HCT116 (cell line): ENCODE measurements around the gene ASCL3. TPM values are rescaled to one million over a fixed set of nuclear protein-coding genes. Genes with fewer than 3 reads are reported as not detected.

ENCODE experiments used
- ATAC-seq: fragments of 200-7000 bp; cut with Tn5 transposase; 2 replicates; pipeline ENCODE4 v1.9.1; 2020; ENCODE audit warnings: mild to moderate bottlenecking, moderate library complexity
- BruUV-seq: library from RNA; stranded (reverse); fragments of 400-500 nt; replicated peaks from 2 replicates; lab custom pipeline; 2021; lab: Mats Ljungman, UMichigan
- CTCF ChIA-PET: fragments of 300-600 bp; sonication (Branson Sonifier 250); formaldehyde crosslinking; loops from one replicate; lab custom pipeline; 2021; ENCODE audit warnings: antibody characterized with exemption; lab: Charles Lee
- POLR2A ChIA-PET: fragments of 300-600, 350-600 bp; sonication (Branson Sonifier 250); formaldehyde crosslinking; loops from one replicate; lab custom pipeline; 2021; ENCODE audit warnings: antibody characterized with exemption; lab: Charles Lee
- RAD21 ChIA-PET, 2 experiments: fragments of 300-600 bp; sonication (Branson Sonifier 250); formaldehyde crosslinking; loops; one replicate each; lab custom pipeline; 2023; ENCODE audit warnings: low total read pairs in 2 of 2; ENCODE audit not compliant: uncharacterized antibody in 2 of 2, unreplicated experiment in 2 of 2, low non-redundant PET in 1 of 2; lab: Charles Lee
- DNase-seq: peaks from one replicate; pipeline ENCODE4 v3.0.0-alpha.2; 2010; ENCODE audit warnings: low read depth, low spot score
- H2AFZ ChIP-seq: fragments of 200-600 bp; shearing (Covaris generic), sonication (generic); 2 replicates; pipeline ENCODE4 v1.6.1; 2017; ENCODE audit warnings: low read depth, mixed run types, mixed read lengths, antibody characterized with exemption, low read length; ENCODE audit not compliant: poor library complexity, severe bottlenecking
- H3K27ac ChIP-seq: 2 replicates; pipeline ENCODE4 v1.5.1; 2012; ENCODE audit warnings: low read depth, low read length
- H3K27me3 ChIP-seq: fragments of 200-600 bp; sonication (generic); 2 replicates; pipeline ENCODE4 v1.6.1; 2016; ENCODE audit warnings: mixed run types, low read length, mixed read lengths; ENCODE audit not compliant: insufficient read depth
- H3K36me3 ChIP-seq, 2 experiments: fragments of 200-500 bp in 1 of 2; fragments of 200-600 bp in 1 of 2; sonication (Bioruptor generic) in 1 of 2; sonication (generic) in 1 of 2; 2 replicates each; pipeline versions ENCODE4 v1.5.1 to v1.6.1; 2014 to 2016; ENCODE audit warnings: low read length in 2 of 2, inconsistent platforms in 1 of 2, mixed read lengths in 1 of 2, mixed run types in 1 of 2; ENCODE audit not compliant: insufficient read depth in 2 of 2, control insufficient read depth in 1 of 2
- H3K4me1 ChIP-seq, 2 experiments: fragments of 200-600 bp in 1 of 2; sonication (generic) in 1 of 2; 2 replicates each; pipeline versions ENCODE4 v1.5.1 to v1.6.1; 2012 to 2017; ENCODE audit warnings: low read length in 2 of 2, inconsistent platforms in 1 of 2, mild to moderate bottlenecking in 1 of 2, mixed read lengths in 1 of 2, mixed run types in 1 of 2, moderate library complexity in 1 of 2; ENCODE audit not compliant: insufficient read depth in 2 of 2, control insufficient read depth in 1 of 2
- H3K4me2 ChIP-seq: fragments of 200-600 bp; sonication (generic); 2 replicates; pipeline ENCODE4 v1.6.1; 2017; ENCODE audit warnings: mixed run types, low read length, mixed read lengths
- H3K4me3 ChIP-seq, 2 experiments: fragments of 200-600 bp in 1 of 2; sonication (generic) in 1 of 2; replicated peaks in 1 of 2; 2 replicates each; pipeline ENCODE4 v1.5.1; 2011 to 2016; ENCODE audit warnings: low read length in 2 of 2, control low read depth in 1 of 2, low read depth in 1 of 2, mild to moderate bottlenecking in 1 of 2, mixed read lengths in 1 of 2, mixed run types in 1 of 2
- H3K79me2 ChIP-seq: fragments of 200-600 bp; sonication (generic); 2 replicates; pipeline ENCODE4 v1.6.1; 2017; ENCODE audit warnings: mild to moderate bottlenecking, mixed run types, low read length, moderate library complexity, mixed read lengths; ENCODE audit not compliant: insufficient read depth
- H3K9ac ChIP-seq: fragments of 200-600 bp; sonication (generic); 2 replicates; pipeline ENCODE4 v1.6.1; 2016; ENCODE audit warnings: low read length, mixed read lengths
- H3K9me2 ChIP-seq: fragments of 200-600 bp; sonication (generic), shearing (Covaris generic); 2 replicates; pipeline ENCODE4 v1.6.1; 2017; ENCODE audit warnings: mixed run types, mild to moderate bottlenecking, moderate library complexity; ENCODE audit not compliant: insufficient read depth
- H3K9me3 ChIP-seq, 2 experiments: fragments of 200-500 bp in 1 of 2; fragments of 200-600 bp in 1 of 2; sonication (Bioruptor generic) in 1 of 2; sonication (generic) in 1 of 2; 2 replicates each; pipeline ENCODE4 v1.6.1; 2014 to 2017; ENCODE audit warnings: low read length in 2 of 2, mixed read lengths in 2 of 2, inconsistent platforms in 1 of 2, low read depth in 1 of 2, mild to moderate bottlenecking in 1 of 2, mixed run types in 1 of 2, moderate library complexity in 1 of 2; ENCODE audit not compliant: control insufficient read depth in 1 of 2, insufficient read depth in 1 of 2
- H4K20me1 ChIP-seq: fragments of 200-600 bp; sonication (generic), shearing (Covaris generic); 2 replicates; pipeline ENCODE4 v1.6.1; 2017; ENCODE audit warnings: mixed run types, mild to moderate bottlenecking, moderate library complexity; ENCODE audit not compliant: insufficient read depth
- CBX3 ChIP-seq: IDR thresholded peaks from 2 replicates; pipeline ENCODE4 v1.6.1; 2012; ENCODE audit warnings: low read depth
- CEBPB ChIP-seq: IDR thresholded peaks from 2 replicates; pipeline ENCODE4 v1.6.1; 2012; ENCODE audit warnings: low read depth
- EGR1 ChIP-seq: IDR thresholded peaks from 2 replicates; pipeline ENCODE4 v1.6.1; 2012; ENCODE audit warnings: low read depth
- ELF1 ChIP-seq: IDR thresholded peaks from 2 replicates; pipeline ENCODE4 v1.6.1; 2012; ENCODE audit warnings: low read depth, borderline replicate concordance
- EZH2 ChIP-seq: fragments of 200-600 bp; sonication (generic); IDR thresholded peaks from 2 replicates; pipeline ENCODE4 v1.6.1; 2017; ENCODE audit warnings: antibody characterized with exemption, mixed run types
- EZH2phosphoT487 ChIP-seq: fragments of 200-600 bp; IDR thresholded peaks from 2 replicates; pipeline ENCODE4 v1.6.1; 2018; ENCODE audit warnings: antibody characterized with exemption, borderline replicate concordance
- FOSL1 ChIP-seq: IDR thresholded peaks from 2 replicates; pipeline ENCODE4 v1.6.1; 2012; ENCODE audit warnings: low read depth
- JUND ChIP-seq: IDR thresholded peaks from 2 replicates; pipeline ENCODE4 v1.6.1; 2012
- POLR2A ChIP-seq: IDR thresholded peaks from 2 replicates; pipeline ENCODE4 v1.7.0; 2011; ENCODE audit warnings: borderline replicate concordance; ENCODE audit not compliant: insufficient read depth, insufficient read length; ENCODE audit errors: extremely low read depth
- POLR2AphosphoS5 ChIP-seq: IDR thresholded peaks from 2 replicates; pipeline ENCODE4 v1.6.1; 2011; ENCODE audit warnings: mild to moderate bottlenecking, low read depth, low read length, moderate library complexity
- RAD21 ChIP-seq: IDR thresholded peaks from 2 replicates; pipeline ENCODE4 v1.6.1; 2012; ENCODE audit warnings: low read depth, mild to moderate bottlenecking
- SIN3A ChIP-seq: IDR thresholded peaks from 2 replicates; pipeline ENCODE4 v1.6.1; 2012; ENCODE audit warnings: low read depth
- SP1 ChIP-seq: IDR thresholded peaks from 2 replicates; pipeline ENCODE4 v1.6.1; 2012; ENCODE audit warnings: low read depth
- SRF ChIP-seq: IDR thresholded peaks from 2 replicates; pipeline ENCODE4 v1.6.1; 2012; ENCODE audit warnings: low read depth
- YY1 ChIP-seq: IDR thresholded peaks from 2 replicates; pipeline ENCODE4 v1.6.1; 2011; ENCODE audit warnings: low read length, low read depth, moderate library complexity, mild to moderate bottlenecking; ENCODE audit not compliant: insufficient replicate concordance; ENCODE audit errors: extremely low read depth
- ZFX ChIP-seq: fragments of 450-650 bp; IDR thresholded peaks from 2 replicates; pipeline ENCODE4 v1.6.1; 2017
- intact Hi-C: fragments of 100-400 bp; cut with micrococcal nuclease; formaldehyde crosslinking; loops from 2 replicates; pipeline ENCODE4 v1.10.0; 2022
- total RNA-seq: library from RNA; stranded (reverse); gene quantifications from one replicate; pipeline ENCODE4 v1.2.1, GENCODE V29; 2021; ENCODE audit not compliant: unreplicated experiment
- TF ChIP-seq, protein P1 (sequence below): IDR thresholded peaks from 2 replicates; pipeline ENCODE4 v1.6.1; 2011; ENCODE audit warnings: mild to moderate bottlenecking, low read length, moderate library complexity; ENCODE audit not compliant: insufficient replicate concordance; ENCODE audit errors: extremely low read depth
- TF ChIP-seq, protein P2 (sequence below): IDR thresholded peaks from 2 replicates; pipeline ENCODE4 v1.6.1; 2012
- TF ChIP-seq, protein P3 (sequence below): IDR thresholded peaks from 2 replicates; pipeline ENCODE4 v1.6.1; 2012

The ASCL3 gene
- total RNA-seq, 1 experiment from 2014 or later = not detected

DNA sequence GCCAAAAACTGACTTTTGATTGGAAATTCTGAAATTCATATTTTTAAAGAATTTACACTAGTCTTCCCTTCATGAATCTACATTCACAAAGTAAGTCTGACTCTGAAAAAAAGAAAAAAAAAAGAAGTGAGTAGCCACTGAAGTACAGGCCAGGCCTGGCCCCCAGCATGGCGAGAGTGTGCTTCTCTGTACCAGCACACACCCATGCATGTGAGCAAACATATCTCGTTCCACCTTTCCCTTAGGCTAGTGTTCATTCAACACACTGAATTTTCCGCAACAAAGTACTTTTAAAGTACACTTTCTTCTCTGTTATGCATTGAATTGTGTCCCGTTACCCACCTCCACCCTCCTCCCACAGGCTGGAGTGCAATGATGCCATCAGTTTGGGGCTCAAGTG is 14.6 kb downstream of the ASCL3 start:
- intact Hi-C loops = no loop called here
- TF ChIP-seq EZH2 = no peak
- no peak for TF ChIP-seq POLR2AphosphoS5
- TF ChIP-seq, protein P1, sequence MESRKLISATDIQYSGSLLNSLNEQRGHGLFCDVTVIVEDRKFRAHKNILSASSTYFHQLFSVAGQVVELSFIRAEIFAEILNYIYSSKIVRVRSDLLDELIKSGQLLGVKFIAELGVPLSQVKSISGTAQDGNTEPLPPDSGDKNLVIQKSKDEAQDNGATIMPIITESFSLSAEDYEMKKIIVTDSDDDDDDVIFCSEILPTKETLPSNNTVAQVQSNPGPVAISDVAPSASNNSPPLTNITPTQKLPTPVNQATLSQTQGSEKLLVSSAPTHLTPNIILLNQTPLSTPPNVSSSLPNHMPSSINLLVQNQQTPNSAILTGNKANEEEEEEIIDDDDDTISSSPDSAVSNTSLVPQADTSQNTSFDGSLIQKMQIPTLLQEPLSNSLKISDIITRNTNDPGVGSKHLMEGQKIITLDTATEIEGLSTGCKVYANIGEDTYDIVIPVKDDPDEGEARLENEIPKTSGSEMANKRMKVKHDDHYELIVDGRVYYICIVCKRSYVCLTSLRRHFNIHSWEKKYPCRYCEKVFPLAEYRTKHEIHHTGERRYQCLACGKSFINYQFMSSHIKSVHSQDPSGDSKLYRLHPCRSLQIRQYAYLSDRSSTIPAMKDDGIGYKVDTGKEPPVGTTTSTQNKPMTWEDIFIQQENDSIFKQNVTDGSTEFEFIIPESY = no peak
- TF ChIP-seq, protein P2, sequence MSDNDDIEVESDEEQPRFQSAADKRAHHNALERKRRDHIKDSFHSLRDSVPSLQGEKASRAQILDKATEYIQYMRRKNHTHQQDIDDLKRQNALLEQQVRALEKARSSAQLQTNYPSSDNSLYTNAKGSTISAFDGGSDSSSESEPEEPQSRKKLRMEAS = no peak
- no peak for TF ChIP-seq POLR2A
- no peak for TF ChIP-seq ELF1
- no peak for TF ChIP-seq JUND
- CTCF ChIA-PET = no interaction called here

DNA sequence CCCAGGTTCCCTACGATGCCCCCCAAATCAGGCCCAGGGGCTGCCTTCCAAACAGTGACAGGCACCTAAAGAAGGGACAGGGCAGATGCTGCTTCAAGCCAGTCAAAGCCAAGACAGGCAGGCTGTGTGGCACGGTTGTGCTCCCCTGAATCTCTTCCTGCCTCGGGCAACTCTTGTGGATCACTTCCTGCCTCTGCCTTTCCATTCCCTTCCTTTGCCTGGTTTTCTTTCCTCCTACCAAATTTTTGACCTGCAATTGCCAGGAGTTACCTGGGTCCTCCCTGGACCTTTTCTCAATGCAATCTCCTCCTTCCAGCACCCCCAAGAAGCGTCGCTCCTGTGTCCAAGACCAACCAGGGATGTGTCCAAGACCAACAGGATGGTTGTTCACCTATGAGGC is 15.6 kb downstream of the ASCL3 start:
- H2AFZ ChIP-seq = no peak overlapping the region
- DNase-seq = no peak
- H3K27ac ChIP-seq = no peak overlapping the region
- POLR2A ChIA-PET = no interaction called here
- H3K9me2 ChIP-seq = no peaks in the 10 kb centered on the region
- no peaks in the 10 kb centered on the region for H3K79me2 ChIP-seq
- intact Hi-C loops = no loop called here
- H3K4me1 ChIP-seq = peaks cover 0 to 3% of the 10 kb centered on the region in 2 experiments; a peak in 1 of 4 replicates
- no peak overlapping the region for H3K4me3 ChIP-seq
- H3K9ac ChIP-seq = no peak overlapping the region
- ATAC-seq = no peak
- peaks cover 0 to 5% of the 10 kb centered on the region in 2 experiments; a peak in 1 of 4 replicates for H3K36me3 ChIP-seq
- no peak overlapping the region for H3K4me2 ChIP-seq
- BruUV-seq = no TSS peak
- no peaks in the 10 kb centered on the region for H3K9me3 ChIP-seq
- H3K27me3 ChIP-seq = no peaks in the 10 kb centered on the region
- RAD21 ChIA-PET = no interaction called here
- CTCF ChIA-PET = no interaction called here
- H4K20me1 ChIP-seq = no peaks in the 10 kb centered on the region
- TF ChIP-seq SP1 = no peak
- no peak for TF ChIP-seq RAD21
- TF ChIP-seq POLR2AphosphoS5 = no peak
- TF ChIP-seq YY1 = no peak
- TF ChIP-seq EZH2 = no peak
- no peak for TF ChIP-seq SIN3A
- no peak for TF ChIP-seq FOSL1
- no peak for TF ChIP-seq EGR1
- TF ChIP-seq EZH2phosphoT487 = no peak
- TF ChIP-seq CBX3 = no peak
- TF ChIP-seq, protein P2 = no peak
- TF ChIP-seq, protein P3, sequence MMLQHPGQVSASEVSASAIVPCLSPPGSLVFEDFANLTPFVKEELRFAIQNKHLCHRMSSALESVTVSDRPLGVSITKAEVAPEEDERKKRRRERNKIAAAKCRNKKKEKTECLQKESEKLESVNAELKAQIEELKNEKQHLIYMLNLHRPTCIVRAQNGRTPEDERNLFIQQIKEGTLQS = no peak
- TF ChIP-seq JUND = no peak
- no peak for TF ChIP-seq CEBPB
- no peak for TF ChIP-seq ZFX
- TF ChIP-seq POLR2A = no peak
- no peak for TF ChIP-seq SRF

More for the DNA sequence above, 14.6 kb downstream of the ASCL3 start:
- peaks cover 0 to 3% of the 10 kb centered on the region in 2 experiments; a peak in 1 of 4 replicates for H3K4me1 ChIP-seq
- DNase-seq (no peak), ATAC-seq (no peak)
- no peaks in the 10 kb centered on the region for H3K9me3 ChIP-seq
- no peak overlapping the region for H3K27ac ChIP-seq
- no peaks in the 10 kb centered on the region for H3K9me2 ChIP-seq
- ChIA-PET POLR2A (no interaction called here), RAD21 (no interaction called here)
- H3K36me3 ChIP-seq = no peaks in the 10 kb centered on the region
- no peaks in the 10 kb centered on the region for H3K79me2 ChIP-seq
- no peak overlapping the region for H3K4me3 ChIP-seq
- H3K9ac ChIP-seq = no peak overlapping the region
- no peak overlapping the region for H2AFZ ChIP-seq
- BruUV-seq = no TSS peak
- no peaks in the 10 kb centered on the region for H4K20me1 ChIP-seq
- no peaks in the 10 kb centered on the region for H3K27me3 ChIP-seq
- no peak overlapping the region for H3K4me2 ChIP-seq
